GM12891 (cell line): ENCODE results near the gene P3H3.

Experiments used
- POLR2A ChIP-seq: IDR thresholded peaks from 2 replicates; pipeline ENCODE4 v1.6.1; 2011; ENCODE audit warnings: low read depth, low read length, control low read depth
- POLR2AphosphoS5 ChIP-seq: IDR thresholded peaks from 2 replicates; pipeline ENCODE4 v1.6.1; 2011; ENCODE audit warnings: low read depth, low read length, control low read depth
- POU2F2 ChIP-seq: IDR thresholded peaks from 2 replicates; pipeline ENCODE4 v1.6.1; 2011; ENCODE audit warnings: low read depth, mild to moderate bottlenecking, control low read depth, low read length, moderate library complexity
- SPI1 ChIP-seq: IDR thresholded peaks from 2 replicates; pipeline ENCODE4 v1.6.1; 2011; ENCODE audit warnings: low read depth, low read length, control low read depth
- TAF1 ChIP-seq: IDR thresholded peaks from 2 replicates; pipeline ENCODE4 v1.6.1; 2011; ENCODE audit warnings: low read depth, low read length, control low read depth

GRCh38 chr12:6834254-6834653 lies 6.0 kb downstream of the P3H3 start:
- TF ChIP-seq POLR2AphosphoS5 (no peak), POLR2A (no peak), TAF1 (no peak), SPI1 (no peak), POU2F2 (no peak)
